H1 (cell line): ENCODE results near the gene CFP. TPM values are rescaled to one million over a fixed set of nuclear protein-coding genes. Genes with fewer than 3 reads are reported as not detected.

Experiments used
- CTCF ChIA-PET: fragments of 300-600 bp; sonication (Branson Sonifier 250); formaldehyde crosslinking; loops from one replicate; lab custom pipeline; 2021; ENCODE audit not compliant: partially characterized antibody; lab: Charles Lee
- POLR2A ChIA-PET: fragments of 300-600 bp; sonication (Branson Sonifier 250); formaldehyde crosslinking; loops from one replicate; lab custom pipeline; 2021; ENCODE audit warnings: inconsistent platforms; ENCODE audit not compliant: partially characterized antibody; lab: Charles Lee
- DNase-seq, 2 experiments: peaks; one replicate each; pipeline versions ENCODE4 v3.0.0 to v3.0.0-alpha.2; 2010 to 2022; ENCODE audit warnings: low spot score in 2 of 2, low read depth in 1 of 2, mixed read lengths in 1 of 2
- FAIRE-seq: peaks from 2 replicates; lab custom pipeline; 2011; peaks lifted over from hg19 to GRCh38; lab: Jason Lieb, UNC
- H2AFZ ChIP-seq: 2 replicates; pipeline ENCODE4 v1.8.1; 2012; ENCODE audit warnings: low read length, inconsistent platforms
- H2AK5ac ChIP-seq: 2 replicates; pipeline ENCODE4 v1.6.1; 2013; ENCODE audit warnings: low read depth, low read length
- H2BK120ac ChIP-seq: replicated peaks from 2 replicates; pipeline ENCODE3; 2013; ENCODE audit warnings: low read depth, low read length, inconsistent platforms
- H2BK12ac ChIP-seq: 2 replicates; pipeline ENCODE4 v1.6.1; 2013; ENCODE audit warnings: low read depth, low read length
- H2BK15ac ChIP-seq: 2 replicates; pipeline ENCODE4 v1.6.1; 2013; ENCODE audit warnings: low read length
- H2BK20ac ChIP-seq: 2 replicates; pipeline ENCODE4 v1.6.1; 2013; ENCODE audit warnings: low read length
- H2BK5ac ChIP-seq: 2 replicates; pipeline ENCODE4 v1.6.1; 2013; ENCODE audit warnings: low read depth, low read length
- H3K14ac ChIP-seq: 2 replicates; pipeline ENCODE4 v1.6.1; 2013; ENCODE audit warnings: inconsistent platforms; ENCODE audit not compliant: insufficient read length
- H3K18ac ChIP-seq: 2 replicates; pipeline ENCODE4 v1.6.1; 2013; ENCODE audit warnings: low read length; ENCODE audit errors: extremely low read depth
- H3K23ac ChIP-seq: 2 replicates; pipeline ENCODE4 v1.6.1; 2013; ENCODE audit warnings: inconsistent platforms; ENCODE audit not compliant: insufficient read length
- H3K23me2 ChIP-seq: 2 replicates; pipeline ENCODE4 v1.6.1; 2013; ENCODE audit warnings: low read depth, low read length
- H3K27ac ChIP-seq: 2 replicates; pipeline ENCODE4 v1.6.1; 2011; ENCODE audit warnings: low read depth, low read length, inconsistent platforms
- H3K27me3 ChIP-seq, 4 experiments: replicated peaks in 1 of 4; 1 replicate in 1 of 4; 2 replicates in 3 of 4; pipeline versions ENCODE4 v1.6.1 to v1.8.1; 2011 to 2013; ENCODE audit warnings: low read length in 3 of 4, mild to moderate bottlenecking in 3 of 4, inconsistent platforms in 2 of 4, mixed read lengths in 2 of 4, moderate library complexity in 1 of 4; ENCODE audit not compliant: control insufficient read depth in 3 of 4, insufficient read depth in 3 of 4; ENCODE audit errors: extremely low read depth in 1 of 4
- H3K36me3 ChIP-seq, 4 experiments: 2 replicates each; pipeline versions ENCODE4 v1.6.1 to v1.8.1; 2011 to 2013; ENCODE audit warnings: mild to moderate bottlenecking in 4 of 4, low read length in 3 of 4, moderate library complexity in 2 of 4, control low read depth in 1 of 4, inconsistent platforms in 1 of 4; ENCODE audit not compliant: insufficient read depth in 4 of 4, control insufficient read depth in 2 of 4
- H3K4ac ChIP-seq: replicated peaks from 2 replicates; pipeline ENCODE3; 2013; ENCODE audit warnings: low read length, low read depth, mixed read lengths, inconsistent platforms; ENCODE audit not compliant: insufficient read length
- H3K4me1 ChIP-seq, 4 experiments: replicated peaks in 1 of 4; 1 replicate in 1 of 4; 2 replicates in 3 of 4; pipeline versions ENCODE4 v1.6.1 to v1.8.1; 2011 to 2013; ENCODE audit warnings: low read length in 3 of 4, inconsistent platforms in 2 of 4, mixed read lengths in 1 of 4; ENCODE audit not compliant: insufficient read depth in 4 of 4, control insufficient read depth in 3 of 4
- H3K4me2 ChIP-seq, 2 experiments: 2 replicates each; pipeline versions ENCODE4 v1.6.1 to v1.8.1; 2011 to 2013; ENCODE audit warnings: low read depth in 2 of 2, low read length in 2 of 2, control low read depth in 1 of 2, inconsistent platforms in 1 of 2, mild to moderate bottlenecking in 1 of 2; ENCODE audit not compliant: insufficient read depth in 1 of 2
- H3K4me3 ChIP-seq, 4 experiments: fragments of 200-600, 300-600 bp in 1 of 4; sonication (generic), shearing (Covaris generic), sonication (Bioruptor Twin) in 1 of 4; 2 replicates each; pipeline versions ENCODE4 v1.5.1 to v1.8.1; 2011 to 2016; ENCODE audit warnings: low read length in 4 of 4, low read depth in 3 of 4, control low read depth in 2 of 4, inconsistent platforms in 2 of 4, mild to moderate bottlenecking in 2 of 4, mixed read lengths in 1 of 4, moderate library complexity in 1 of 4; ENCODE audit not compliant: insufficient read depth in 2 of 4; ENCODE audit errors: extremely low read depth in 1 of 4
- H3K56ac ChIP-seq: replicated peaks from 2 replicates; pipeline ENCODE3; 2013; ENCODE audit warnings: low read depth, mild to moderate bottlenecking, mixed read lengths, low read length, inconsistent platforms; ENCODE audit not compliant: insufficient read length
- H3K79me1 ChIP-seq: 2 replicates; pipeline ENCODE4 v1.6.1; 2013; ENCODE audit warnings: low read depth, low read length, control low read depth
- H3K79me2 ChIP-seq, 2 experiments: 2 replicates each; pipeline versions ENCODE4 v1.6.1 to v1.8.1; 2012 to 2013; ENCODE audit warnings: low read length in 2 of 2, mild to moderate bottlenecking in 2 of 2, inconsistent platforms in 1 of 2; ENCODE audit not compliant: insufficient read depth in 2 of 2, control insufficient read depth in 1 of 2
- H3K9ac ChIP-seq, 4 experiments: replicated peaks in 1 of 4; 1 replicate in 1 of 4; 2 replicates in 3 of 4; pipeline versions ENCODE4 v1.6.1 to v1.8.1; 2011 to 2013; ENCODE audit warnings: low read depth in 3 of 4, low read length in 3 of 4, control low read depth in 2 of 4, mild to moderate bottlenecking in 2 of 4, moderate library complexity in 2 of 4, inconsistent platforms in 1 of 4; ENCODE audit errors: extremely low read depth in 1 of 4
- H3K9me3 ChIP-seq, 2 experiments: 2 replicates each; pipeline versions ENCODE4 v1.6.1 to v1.8.1; 2012 to 2013; ENCODE audit warnings: mild to moderate bottlenecking in 2 of 2, moderate library complexity in 2 of 2, control low read depth in 1 of 2, inconsistent platforms in 1 of 2, low read depth in 1 of 2, low read length in 1 of 2, mixed read lengths in 1 of 2; ENCODE audit not compliant: insufficient read depth in 2 of 2
- H4K20me1 ChIP-seq, 2 experiments: replicated peaks in 1 of 2; 2 replicates each; pipeline versions ENCODE3 to v1.8.1; 2011 to 2013; ENCODE audit warnings: inconsistent platforms in 2 of 2, low read length in 2 of 2, mild to moderate bottlenecking in 1 of 2; ENCODE audit not compliant: insufficient read depth in 2 of 2, control insufficient read depth in 1 of 2
- H4K5ac ChIP-seq: 2 replicates; pipeline ENCODE4 v1.6.1; 2013; ENCODE audit warnings: low read length, low read depth, mixed read lengths, inconsistent platforms; ENCODE audit not compliant: insufficient read length
- H4K8ac ChIP-seq: 2 replicates; pipeline ENCODE4 v1.8.0; 2013; ENCODE audit warnings: mild to moderate bottlenecking, moderate library complexity, low read length, inconsistent platforms; ENCODE audit not compliant: insufficient read depth; ENCODE audit errors: extremely low read depth
- H4K91ac ChIP-seq: replicated peaks from 2 replicates; pipeline ENCODE3; 2013; ENCODE audit warnings: low read length, mixed read lengths, inconsistent platforms; ENCODE audit not compliant: insufficient read length
- BCL11A ChIP-seq, 2 experiments: IDR thresholded peaks; one replicate each; pipeline ENCODE4 v1.6.1; 2011; ENCODE audit warnings: low read depth in 2 of 2, low read length in 2 of 2, mild to moderate bottlenecking in 2 of 2
- EP300 ChIP-seq, 2 experiments: IDR thresholded peaks; 1 replicate in 1 of 2; 2 replicates in 1 of 2; pipeline ENCODE4 v1.6.1; 2011 to 2012; ENCODE audit warnings: low read depth in 2 of 2, low read length in 2 of 2, mild to moderate bottlenecking in 2 of 2, borderline replicate concordance in 1 of 2, inconsistent platforms in 1 of 2, moderate library complexity in 1 of 2
- GABPA ChIP-seq: IDR thresholded peaks from 2 replicates; pipeline ENCODE4 v1.6.1; 2011; ENCODE audit warnings: mild to moderate bottlenecking, low read length, moderate library complexity, borderline replicate concordance; ENCODE audit not compliant: insufficient read depth
- NANOG ChIP-seq: IDR thresholded peaks from 2 replicates; pipeline ENCODE4 v1.6.1; 2011; ENCODE audit warnings: low read length, low read depth, mild to moderate bottlenecking, inconsistent platforms; ENCODE audit not compliant: insufficient read depth, poor library complexity, severe bottlenecking
- NRF1 ChIP-seq: IDR thresholded peaks from 2 replicates; pipeline ENCODE4 v1.6.1; 2011; ENCODE audit warnings: mild to moderate bottlenecking, low read depth, low read length, improper control_type of control experiment
- PHF8 ChIP-seq: fragments of 200-600 bp; sonication (generic); conservative IDR thresholded peaks from 2 replicates; pipeline ENCODE4 v1.7.1; 2012; ENCODE audit warnings: low read depth, mild to moderate bottlenecking, inconsistent platforms, low read length, moderate library complexity
- RBBP5 ChIP-seq: IDR thresholded peaks from 2 replicates; pipeline ENCODE4 v1.7.1; 2012; ENCODE audit warnings: low read depth, mild to moderate bottlenecking, inconsistent platforms, low read length, moderate library complexity, borderline replicate concordance
- SIRT6 ChIP-seq: IDR thresholded peaks from one replicate; pipeline ENCODE4 v1.7.1; 2012; ENCODE audit warnings: low read length, inconsistent platforms
- polyA plus RNA-seq, 7 experiments: library from polyadenylated mRNA; depleted of rRNA in 3 of 7; stranded (reverse) in 5 of 7; unstranded in 2 of 7; fragments of >200 nt in 5 of 7; fragments of 200-250 nt in 2 of 7; gene quantifications; 1 replicate in 5 of 7; 2 replicates in 1 of 7; 4 replicates in 1 of 7; pipeline versions ENCODE4 v1.2.1 to v1.2.3, GENCODE V29; 2011 to 2013; ENCODE audit warnings: missing spikeins in 2 of 7, mixed read lengths in 2 of 7
- total RNA-seq: library from RNA; stranded (reverse); fragmentation: NEBNext Ultra II Directional; extraction: Animal tissue kit (Norgen Biotek cat#: 25700); gene quantifications from 2 replicates; pipeline ENCODE4 v1.2.1, GENCODE V29; 2021

Gene CFP
- total and polyA plus RNA-seq, 2 of the 8 experiments (the other 6 are each of a cell fraction or from before 2014, with no cell fraction given): 0.76 to 2.2 TPM

DNA sequence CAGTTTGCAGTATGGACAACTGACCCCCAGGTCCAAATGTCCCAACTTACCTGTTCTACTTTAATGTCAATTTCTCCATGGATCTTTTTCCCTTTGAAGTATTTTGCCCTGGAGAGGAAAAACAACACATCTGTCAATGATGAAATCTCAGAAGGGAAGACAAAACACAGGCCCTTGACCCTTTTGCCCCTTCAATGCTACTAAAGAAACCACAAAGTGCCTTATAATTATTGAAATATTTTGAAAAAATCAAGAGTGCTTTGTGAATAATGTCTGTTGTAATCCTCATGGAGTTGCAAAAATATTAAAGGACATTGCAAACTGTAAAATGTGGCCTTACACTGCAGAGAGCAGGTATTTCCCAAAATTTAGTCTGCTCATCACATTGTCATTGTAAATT lies 22.6 kb downstream of the CFP start:
- POLR2A ChIA-PET: no interaction called here
- no peak overlapping the region for H3K23ac ChIP-seq
- no peak for FAIRE-seq

More for the DNA sequence above, 22.6 kb downstream of the CFP start:
- TF ChIP-seq BCL11A (IDR thresholded peaks at IDR 0.05; ENCODE audit: low read depth in 2 of 2, low read length in 2 of 2) (no peak), SIRT6 (no peak), PHF8 (no peak), GABPA (no peak), NANOG (no peak), EP300 (IDR thresholded peaks at IDR 0.05; ENCODE audit: borderline replicate concordance in 1 of 2, low read depth in 2 of 2, low read length in 2 of 2) (no peak), RBBP5 (no peak), NRF1 (no peak)
- Histone ChIP-seq H3K56ac (no peak overlapping the region), H3K4me3 (no peak overlapping the region), H4K5ac (no peak overlapping the region), H3K36me3 (no peaks in the 10 kb centered on the region; a peak in 1 of 8 replicates), H2BK5ac (no peak overlapping the region), H3K4me2 (no peak overlapping the region), H3K14ac (no peak overlapping the region), H2BK20ac (no peak overlapping the region), H3K23me2 (no peaks in the 10 kb centered on the region), H3K79me2 (no peaks in the 10 kb centered on the region), H3K9me3 (no peaks in the 10 kb centered on the region), H4K20me1 (no peaks in the 10 kb centered on the region), H2AK5ac (no peak overlapping the region), H4K91ac (no peak overlapping the region), H3K27ac (no peak overlapping the region), H3K27me3 (no peaks in the 10 kb centered on the region), H3K18ac (no peak overlapping the region), H3K4ac (no peak overlapping the region), H2BK120ac (no peak overlapping the region), H3K4me1 (peaks cover 0 to 8% (median 3%) of the 10 kb centered on the region in 4 experiments; a peak in 6 of 7 replicates), H3K9ac (no peak overlapping the region), H3K79me1 (no peaks in the 10 kb centered on the region), H4K8ac (no peak overlapping the region), H2AFZ (no peak overlapping the region), H2BK15ac (no peak overlapping the region), H2BK12ac (no peak overlapping the region)
- CTCF ChIA-PET: no interaction called here
- no peak for DNase-seq
